A673 (cell line): ENCODE results near the gene ZNF487. TPM values are rescaled to one million over a fixed set of nuclear protein-coding genes. Genes with fewer than 3 reads are reported as not detected.

Experiments used
- BruUV-seq: library from RNA; stranded (reverse); fragments of 400-500 nt; replicated peaks from 2 replicates; lab custom pipeline; 2021; lab: Mats Ljungman, UMichigan
- CTCF ChIA-PET: fragments of 300-600 bp; sonication (Branson Sonifier 250); formaldehyde crosslinking; loops from one replicate; lab custom pipeline; 2022; ENCODE audit warnings: antibody characterized with exemption; lab: Charles Lee
- POLR2A ChIA-PET: fragments of 300-600 bp; sonication (Branson Sonifier 250); formaldehyde crosslinking; loops from one replicate; lab custom pipeline; 2022; ENCODE audit warnings: antibody characterized with exemption; ENCODE audit not compliant: low non-redundant PET; lab: Charles Lee
- DNase-seq: peaks from one replicate; pipeline ENCODE4 v3.0.0-alpha.2; 2015; ENCODE audit warnings: low spot score
- H3K27ac ChIP-seq: fragments of 200-600 bp; sonication (generic); 2 replicates; pipeline ENCODE4 v1.5.1; 2016; ENCODE audit warnings: mixed run types, low read depth, mild to moderate bottlenecking, mixed read lengths, antibody characterized with exemption, low read length; ENCODE audit not compliant: poor library complexity, severe bottlenecking
- H3K27me3 ChIP-seq: fragments of 200-600 bp; sonication (generic); replicated peaks from 2 replicates; pipeline ENCODE4 v1.6.1; 2017; ENCODE audit warnings: mixed run types, low read depth, mild to moderate bottlenecking, mixed read lengths, antibody characterized with exemption, low read length; ENCODE audit not compliant: insufficient read depth, poor library complexity
- H3K36me3 ChIP-seq: fragments of 200-600 bp; sonication (generic); 2 replicates; pipeline ENCODE4 v1.6.1; 2016; ENCODE audit warnings: mixed run types, mild to moderate bottlenecking, mixed read lengths, antibody characterized with exemption, low read length; ENCODE audit not compliant: insufficient read depth, poor library complexity, severe bottlenecking
- H3K4me1 ChIP-seq: fragments of 200-600 bp; sonication (generic); 2 replicates; pipeline ENCODE4 v1.6.1; 2017; ENCODE audit warnings: mixed run types, mild to moderate bottlenecking, mixed read lengths, antibody characterized with exemption, low read length; ENCODE audit not compliant: insufficient read depth, poor library complexity, severe bottlenecking
- H3K4me3 ChIP-seq: fragments of 200-600 bp; sonication (generic); 2 replicates; pipeline ENCODE4 v1.5.1; 2016; ENCODE audit warnings: low read depth, mixed run types, mild to moderate bottlenecking, mixed read lengths, low read length; ENCODE audit not compliant: poor library complexity, severe bottlenecking
- H3K9me3 ChIP-seq: fragments of 200-600 bp; sonication (generic); 2 replicates; pipeline ENCODE4 v1.6.1; 2016; ENCODE audit warnings: mixed run types, low read depth, mild to moderate bottlenecking, mixed read lengths, antibody characterized with exemption, low read length; ENCODE audit not compliant: poor library complexity, severe bottlenecking
- CTCF ChIP-seq: fragments of 300-800, 200-600 bp; sonication (generic); conservative IDR thresholded peaks from 2 replicates; pipeline ENCODE4 v1.5.1; 2017; ENCODE audit warnings: low read depth, mild to moderate bottlenecking, antibody characterized with exemption, low read length, moderate library complexity, mixed read lengths
- EZH2 ChIP-seq: fragments of 200-600 bp; sonication (generic); IDR thresholded peaks from 2 replicates; pipeline ENCODE4 v1.6.1; 2017; ENCODE audit warnings: borderline replicate concordance, low read depth, mild to moderate bottlenecking, mixed read lengths, antibody characterized with exemption, low read length; ENCODE audit not compliant: poor library complexity, severe bottlenecking
- intact Hi-C: fragments of 100-400 bp; cut with micrococcal nuclease; formaldehyde crosslinking; loops from one replicate; pipeline ENCODE4 v1.10.0; 2022; ENCODE audit not compliant: unreplicated experiment
- total RNA-seq: library from RNA; stranded (reverse); gene quantifications from 2 replicates; pipeline ENCODE4 v1.2.3, GENCODE V29; 2021

ZNF487 gene
- total RNA-seq, 1 experiment from 2014 or later = 1.3 TPM

GRCh38 chr10:43524434-43525247 is 87.7 kb downstream of the ZNF487 start:
- DNase-seq = no peak
- TF ChIP-seq CTCF (no peak), EZH2 (no peak)
- intact Hi-C loops = no loop called here
- no peaks in the 10 kb centered on the region for H3K36me3 ChIP-seq
- no peak overlapping the region for H3K27ac ChIP-seq
- no peaks in the 10 kb centered on the region for H3K4me1 ChIP-seq
- POLR2A ChIA-PET = no interaction called here
- H3K4me3 ChIP-seq = no peak overlapping the region
- H3K9me3 ChIP-seq = peaks cover 47% of the 10 kb centered on the region
- no TSS peak for BruUV-seq
- no peaks in the 10 kb centered on the region for H3K27me3 ChIP-seq
- CTCF ChIA-PET = no interaction called here

Other genes starting within 250 kb of the ZNF487 start
- 0.35 TPM in 1 of 2 replicates, not detected in the other for gene RASGEF1A, start 170.0 kb upstream of the ZNF487 start, total RNA-seq
- gene FXYD4, start 65.5 kb upstream of the ZNF487 start, total RNA-seq = not detected in 2 replicates
- 265 and 277 TPM in 2 replicates for gene HNRNPF, start 27.9 kb upstream of the ZNF487 start, total RNA-seq
- 7.9 and 9.7 TPM in 2 replicates for gene ZNF239, start 137.5 kb downstream of the ZNF487 start, total RNA-seq
- gene ZNF485, start 169.3 kb downstream of the ZNF487 start, total RNA-seq = 5.1 and 7.2 TPM in 2 replicates
- 37.6 and 40.1 TPM in 2 replicates for gene ZNF32, start 211.8 kb downstream of the ZNF487 start, total RNA-seq